Neural progenitor cell (in vitro differentiated cells): ENCODE results near the gene HSPG2. TPM values are rescaled to one million over a fixed set of nuclear protein-coding genes. Genes with fewer than 3 reads are reported as not detected.

Experiments used
- DNase-seq: peaks from one replicate; pipeline ENCODE4 v3.0.0-alpha.2; 2016; ENCODE audit warnings: low spot score
- H2AFZ ChIP-seq: fragments of 200-600 bp; sonication (generic); replicated peaks from 2 replicates; pipeline ENCODE4 v1.6.1; 2016; ENCODE audit warnings: antibody characterized with exemption
- H3F3A ChIP-seq: fragments of 200-600 bp; sonication (generic); 2 replicates; pipeline ENCODE4 v1.6.1; 2016; ENCODE audit warnings: antibody characterized with exemption, low read depth
- H3K27ac ChIP-seq: fragments of 200-600 bp; sonication (generic); 2 replicates; pipeline ENCODE4 v1.5.1; 2016; ENCODE audit warnings: mild to moderate bottlenecking
- H3K27me3 ChIP-seq: fragments of 200-600 bp; sonication (generic); 2 replicates; pipeline ENCODE4 v1.6.1; 2016; ENCODE audit warnings: mild to moderate bottlenecking, moderate library complexity
- H3K36me3 ChIP-seq: fragments of 200-600 bp; sonication (generic); 2 replicates; pipeline ENCODE4 v1.5.1; 2016
- H3K4me1 ChIP-seq: fragments of 200-600 bp; sonication (generic); 2 replicates; pipeline ENCODE4 v1.6.1; 2016; ENCODE audit warnings: mixed run types
- H3K4me2 ChIP-seq: fragments of 200-600 bp; sonication (generic); 2 replicates; pipeline ENCODE4 v1.6.1; 2016
- H3K4me3 ChIP-seq: fragments of 200-600 bp; sonication (generic); 2 replicates; pipeline ENCODE4 v1.5.1; 2016
- H3K79me2 ChIP-seq: fragments of 200-600 bp; sonication (generic); 2 replicates; pipeline ENCODE4 v1.6.1; 2016; ENCODE audit warnings: low read depth
- H3K9ac ChIP-seq: fragments of 200-600 bp; sonication (generic); 2 replicates; pipeline ENCODE4 v1.6.1; 2016
- H3K9me3 ChIP-seq: fragments of 200-600 bp; sonication (generic); 2 replicates; pipeline ENCODE4 v1.5.1; 2016; ENCODE audit warnings: low read depth
- H4K20me1 ChIP-seq: fragments of 200-600 bp; sonication (generic); 2 replicates; pipeline ENCODE4 v1.6.1; 2016; ENCODE audit warnings: low read depth
- H3K27ac Mint-ChIP-seq: 3 replicates; pipeline ENCODE4 v1.8.0; 2021; ENCODE audit warnings: mixed read lengths
- H3K27me3 Mint-ChIP-seq: 2 replicates; pipeline ENCODE4 v1.8.0; 2022; ENCODE audit warnings: low read depth, mild to moderate bottlenecking, inconsistent platforms, moderate library complexity, mixed read lengths; ENCODE audit not compliant: insufficient read depth
- H3K36me3 Mint-ChIP-seq: 3 replicates; pipeline ENCODE4 v1.8.0; 2021; ENCODE audit warnings: mixed read lengths
- H3K4me1 Mint-ChIP-seq: 3 replicates; pipeline ENCODE4 v1.8.0; 2021; ENCODE audit warnings: mixed read lengths
- H3K4me3 Mint-ChIP-seq: 3 replicates; pipeline ENCODE4 v1.8.0; 2021; ENCODE audit warnings: mild to moderate bottlenecking, moderate library complexity, mixed read lengths
- H3K9me3 Mint-ChIP-seq: 3 replicates; pipeline ENCODE4 v1.8.0; 2020; ENCODE audit warnings: mixed read lengths
- EZH2 ChIP-seq: fragments of 200-600 bp; sonication (generic); IDR thresholded peaks from 2 replicates; pipeline ENCODE4 v1.6.1; 2017; ENCODE audit warnings: antibody characterized with exemption, mild to moderate bottlenecking, moderate library complexity
- EZH2phosphoT487 ChIP-seq: fragments of 200-600 bp; sonication (generic); IDR thresholded peaks from 2 replicates; pipeline ENCODE4 v1.6.1; 2017; ENCODE audit warnings: antibody characterized with exemption
- total RNA-seq: library from RNA; depleted of rRNA; stranded (reverse); fragments of >200 nt; gene quantifications from 2 replicates; pipeline ENCODE4 v1.2.3, GENCODE V29; 2015; ENCODE audit warnings: low replicate concordance
- TF ChIP-seq, protein P1 (sequence below): fragments of 200-600 bp; sonication (generic); IDR thresholded peaks from 2 replicates; pipeline ENCODE4 v1.5.1; 2017; ENCODE audit warnings: antibody characterized with exemption, mild to moderate bottlenecking

The HSPG2 gene
- total RNA-seq, 1 donor from 2014 or later, result 6.9 TPM

DNA sequence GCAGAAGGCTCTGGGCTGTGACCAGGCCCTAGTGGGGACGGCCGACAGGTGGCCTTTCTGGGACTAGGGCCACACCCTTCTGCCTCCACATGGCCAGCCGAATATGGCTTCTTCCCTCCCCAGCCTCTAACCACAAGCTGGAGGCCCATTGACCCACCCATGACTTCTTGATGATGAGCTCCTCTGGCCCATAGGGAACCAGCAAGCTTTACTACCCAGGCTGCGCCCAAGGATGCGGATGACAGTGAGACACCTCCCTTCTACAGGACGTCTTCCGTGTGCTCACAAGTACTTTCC lies 84.0 kb downstream of the HSPG2 start:
- no peaks in the 10 kb centered on the region for H3K79me2 ChIP-seq
- H3K9me3 ChIP-seq, result no peaks in the 10 kb centered on the region
- H3K27me3 ChIP-seq, result no peaks in the 10 kb centered on the region
- Mint-ChIP-seq H3K4me1 (peaks cover 3% of the 10 kb centered on the region), H3K4me3 (no peak overlapping the region), H3K36me3 (peaks cover 5% of the 10 kb centered on the region), H3K9me3 (no peaks in the 10 kb centered on the region), H3K27me3 (peaks cover 10% of the 10 kb centered on the region), H3K27ac (no peak overlapping the region)
- TF ChIP-seq EZH2phosphoT487 (no peak), EZH2 (no peak)
- TF ChIP-seq, protein P1, sequence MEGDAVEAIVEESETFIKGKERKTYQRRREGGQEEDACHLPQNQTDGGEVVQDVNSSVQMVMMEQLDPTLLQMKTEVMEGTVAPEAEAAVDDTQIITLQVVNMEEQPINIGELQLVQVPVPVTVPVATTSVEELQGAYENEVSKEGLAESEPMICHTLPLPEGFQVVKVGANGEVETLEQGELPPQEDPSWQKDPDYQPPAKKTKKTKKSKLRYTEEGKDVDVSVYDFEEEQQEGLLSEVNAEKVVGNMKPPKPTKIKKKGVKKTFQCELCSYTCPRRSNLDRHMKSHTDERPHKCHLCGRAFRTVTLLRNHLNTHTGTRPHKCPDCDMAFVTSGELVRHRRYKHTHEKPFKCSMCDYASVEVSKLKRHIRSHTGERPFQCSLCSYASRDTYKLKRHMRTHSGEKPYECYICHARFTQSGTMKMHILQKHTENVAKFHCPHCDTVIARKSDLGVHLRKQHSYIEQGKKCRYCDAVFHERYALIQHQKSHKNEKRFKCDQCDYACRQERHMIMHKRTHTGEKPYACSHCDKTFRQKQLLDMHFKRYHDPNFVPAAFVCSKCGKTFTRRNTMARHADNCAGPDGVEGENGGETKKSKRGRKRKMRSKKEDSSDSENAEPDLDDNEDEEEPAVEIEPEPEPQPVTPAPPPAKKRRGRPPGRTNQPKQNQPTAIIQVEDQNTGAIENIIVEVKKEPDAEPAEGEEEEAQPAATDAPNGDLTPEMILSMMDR, result no peak
- no peaks in the 10 kb centered on the region for H3F3A ChIP-seq
- H3K36me3 ChIP-seq, result no peaks in the 10 kb centered on the region
- no peaks in the 10 kb centered on the region for H4K20me1 ChIP-seq
- H3K27ac ChIP-seq, result no peak overlapping the region
- DNase-seq, result no peak
- H3K4me3 ChIP-seq, result no peak overlapping the region
- H2AFZ ChIP-seq, result no peak overlapping the region
- H3K4me2 ChIP-seq, result no peak overlapping the region
- no peaks in the 10 kb centered on the region for H3K4me1 ChIP-seq
- H3K9ac ChIP-seq, result no peak overlapping the region

DNA sequence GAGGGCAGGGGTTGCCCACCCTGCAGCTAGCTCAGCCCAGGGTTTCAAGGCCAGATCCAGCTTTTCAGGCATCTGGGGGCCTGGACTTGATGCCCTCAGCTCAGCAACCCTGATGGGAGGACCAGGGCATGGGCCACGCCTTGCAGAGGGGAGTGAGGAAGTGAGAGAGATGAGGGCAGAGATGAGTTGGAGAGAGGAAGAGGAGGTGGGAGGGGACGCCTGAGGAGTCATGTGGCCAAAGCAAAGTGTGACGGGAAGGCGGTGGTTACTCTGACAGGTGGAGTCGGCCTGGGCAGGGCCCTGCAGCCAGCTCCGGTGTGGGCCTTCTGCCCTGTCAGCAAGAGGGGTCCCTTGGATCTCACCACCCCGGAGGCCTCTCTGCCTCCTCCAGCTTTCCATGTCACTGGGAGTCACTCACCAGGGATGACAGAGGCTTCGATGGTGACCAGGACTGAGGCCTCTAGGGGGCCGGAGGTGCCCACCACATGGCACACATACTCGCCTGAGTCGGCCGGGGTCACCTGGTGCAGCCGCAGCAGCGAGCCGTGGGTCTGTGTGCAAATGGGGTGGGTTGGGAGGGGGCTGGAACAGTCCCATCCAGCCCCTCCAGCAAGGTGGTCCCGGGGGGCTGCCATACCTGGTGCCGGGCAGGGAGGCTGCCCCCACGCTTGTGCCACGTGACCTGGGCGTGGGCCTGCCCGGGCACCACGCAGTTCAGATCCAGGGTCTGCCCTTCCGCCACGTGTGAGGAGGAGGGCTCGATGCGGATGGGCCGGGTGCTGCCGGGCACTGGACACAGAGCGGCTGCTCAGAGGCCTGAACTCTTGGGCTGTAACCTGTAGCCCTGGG lies 84.6 kb downstream of the HSPG2 start:
- H3K4me2 ChIP-seq, result no peak overlapping the region
- no peak overlapping the region for H3K9ac ChIP-seq
- no peaks in the 10 kb centered on the region for H3K9me3 ChIP-seq
- H4K20me1 ChIP-seq, result no peaks in the 10 kb centered on the region
- H3K36me3 ChIP-seq, result no peaks in the 10 kb centered on the region
- no peak overlapping the region for H3K27ac ChIP-seq
- no peak for TF ChIP-seq EZH2phosphoT487
- no peak for TF ChIP-seq EZH2
- no peaks in the 10 kb centered on the region for H3K79me2 ChIP-seq
- no peaks in the 10 kb centered on the region for H3K27me3 ChIP-seq
- no peaks in the 10 kb centered on the region for H3F3A ChIP-seq
- H2AFZ ChIP-seq, result no peak overlapping the region
- no peak overlapping the region for H3K27ac Mint-ChIP-seq
- no peaks in the 10 kb centered on the region for H3K9me3 Mint-ChIP-seq
- H3K36me3 Mint-ChIP-seq, result peaks cover 5% of the 10 kb centered on the region
- no peak overlapping the region for H3K4me3 ChIP-seq
- no peaks in the 10 kb centered on the region for H3K4me1 Mint-ChIP-seq
- H3K4me3 Mint-ChIP-seq, result no peak overlapping the region
- H3K4me1 ChIP-seq, result no peaks in the 10 kb centered on the region
- peaks cover 8% of the 10 kb centered on the region for H3K27me3 Mint-ChIP-seq
- DNase-seq, result no peak

DNA sequence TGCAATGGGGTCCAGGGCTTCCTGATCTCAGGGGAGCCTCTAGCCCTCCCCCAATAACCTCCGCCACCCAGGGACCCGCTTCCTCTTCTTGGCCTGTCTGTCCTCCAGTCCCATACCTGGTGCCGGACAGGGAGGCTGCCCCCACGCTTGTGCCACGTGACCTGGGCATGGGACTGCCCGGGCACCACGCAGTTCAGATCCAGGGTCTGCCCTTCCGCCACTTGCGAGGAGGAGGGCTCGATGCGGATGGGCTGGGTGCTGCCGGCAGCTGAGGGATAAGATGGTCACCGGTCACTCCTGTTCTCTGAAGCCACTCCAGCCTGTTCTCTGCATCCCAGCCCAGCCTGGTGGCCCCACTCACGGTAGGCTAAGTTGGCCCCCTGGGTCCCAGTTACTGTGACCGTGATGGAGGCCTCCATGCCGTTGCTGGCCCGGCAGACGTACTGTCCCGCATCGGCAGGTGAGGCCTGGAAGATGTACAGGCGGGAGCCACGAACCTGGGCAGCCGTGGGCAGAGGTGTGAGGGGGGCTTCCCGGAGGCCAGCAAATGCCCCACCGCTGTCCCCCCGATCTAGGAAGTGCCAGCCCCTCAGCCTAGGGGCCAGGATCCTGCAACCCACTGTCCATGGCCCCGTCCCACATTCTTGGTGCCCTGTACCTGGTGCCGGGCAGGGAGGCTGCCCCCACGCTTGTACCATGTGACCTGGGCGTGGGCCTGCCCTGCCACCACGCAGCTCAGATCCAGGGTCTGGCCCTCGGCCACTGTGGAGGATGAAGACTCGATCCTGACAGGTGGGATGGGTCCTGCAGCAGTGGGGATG lies 85.5 kb downstream of the HSPG2 start:
- Mint-ChIP-seq H3K4me3 (no peak overlapping the region), H3K27me3 (peaks cover 8% of the 10 kb centered on the region), H3K27ac (no peak overlapping the region), H3K4me1 (no peaks in the 10 kb centered on the region), H3K9me3 (no peaks in the 10 kb centered on the region), H3K36me3 (peaks cover 7% of the 10 kb centered on the region)
- Histone ChIP-seq H3K36me3 (no peaks in the 10 kb centered on the region), H2AFZ (no peak overlapping the region), H3K27ac (no peak overlapping the region), H3K9ac (no peak overlapping the region), H3K27me3 (no peaks in the 10 kb centered on the region), H3K4me1 (no peaks in the 10 kb centered on the region), H4K20me1 (no peaks in the 10 kb centered on the region), H3F3A (no peaks in the 10 kb centered on the region), H3K9me3 (no peaks in the 10 kb centered on the region), H3K4me2 (no peak overlapping the region), H3K79me2 (no peaks in the 10 kb centered on the region), H3K4me3 (no peak overlapping the region)
- TF ChIP-seq, protein P1, result no peak
- TF ChIP-seq EZH2phosphoT487, result no peak
- no peak for TF ChIP-seq EZH2
- no peak for DNase-seq
